Astrocyte (in vitro differentiated cells and primary cell): Measurements from ENCODE around the gene ITGA2. TPM values are rescaled to one million over a fixed set of nuclear protein-coding genes. Genes with fewer than 3 reads are reported as not detected.

Experiments used
- DNase-seq: peaks from one replicate; pipeline ENCODE4 v3.0.0-alpha.2; 2010; ENCODE audit warnings: low read depth
- FAIRE-seq: peaks from 2 replicates; lab custom pipeline; 2011; peaks lifted over from hg19 to GRCh38; lab: Jason Lieb, UNC
- H2AFZ ChIP-seq: 2 replicates; pipeline ENCODE4 v1.6.0; 2012; ENCODE audit warnings: low read depth, low read length, inconsistent platforms
- H3K27ac ChIP-seq: 2 replicates; pipeline ENCODE4 v1.5.1; 2011; ENCODE audit warnings: low read depth, low read length, inconsistent platforms
- H3K27me3 ChIP-seq: 2 replicates; pipeline ENCODE4 v1.6.0; 2011; ENCODE audit warnings: low read length, inconsistent platforms; ENCODE audit not compliant: insufficient read depth
- H3K36me3 ChIP-seq: 2 replicates; pipeline ENCODE4 v1.5.1; 2011; ENCODE audit warnings: low read length, inconsistent platforms; ENCODE audit not compliant: insufficient read depth
- H3K4me1 ChIP-seq: 2 replicates; pipeline ENCODE4 v1.5.1; 2011; ENCODE audit warnings: low read length, inconsistent platforms; ENCODE audit not compliant: insufficient read depth
- H3K4me2 ChIP-seq: 2 replicates; pipeline ENCODE4 v1.6.0; 2012; ENCODE audit warnings: low read length, inconsistent platforms
- H3K4me3 ChIP-seq: 2 replicates; pipeline ENCODE4 v1.5.1; 2011; ENCODE audit warnings: low read depth, mild to moderate bottlenecking, low read length, inconsistent platforms; ENCODE audit not compliant: insufficient read depth
- H3K79me2 ChIP-seq: 2 replicates; pipeline ENCODE4 v1.6.0; 2012; ENCODE audit warnings: mild to moderate bottlenecking, low read length, inconsistent platforms; ENCODE audit not compliant: insufficient read depth
- H3K9ac ChIP-seq: 2 replicates; pipeline ENCODE4 v1.6.0; 2012; ENCODE audit warnings: mild to moderate bottlenecking, low read length, inconsistent platforms
- H3K9me3 ChIP-seq: 2 replicates; pipeline ENCODE4 v1.5.1; 2012; ENCODE audit warnings: low read depth, mild to moderate bottlenecking, low read length, inconsistent platforms; ENCODE audit not compliant: insufficient read depth
- H4K20me1 ChIP-seq: 2 replicates; pipeline ENCODE4 v1.6.0; 2012; ENCODE audit warnings: low read length, inconsistent platforms; ENCODE audit not compliant: insufficient read depth
- H3K27ac Mint-ChIP-seq: one replicate; pipeline ENCODE4 v1.8.0; 2021; ENCODE audit warnings: mild to moderate bottlenecking, mixed read lengths; ENCODE audit not compliant: unreplicated experiment
- H3K27me3 Mint-ChIP-seq: one replicate; pipeline ENCODE4 v1.8.0; 2021; ENCODE audit warnings: low read depth, mixed read lengths; ENCODE audit not compliant: unreplicated experiment
- H3K36me3 Mint-ChIP-seq: one replicate; pipeline ENCODE4 v1.8.0; 2021; ENCODE audit warnings: low read depth, mixed read lengths; ENCODE audit not compliant: unreplicated experiment
- H3K4me1 Mint-ChIP-seq: one replicate; pipeline ENCODE4 v1.8.0; 2021; ENCODE audit warnings: low read depth, mixed read lengths; ENCODE audit not compliant: unreplicated experiment
- H3K4me3 Mint-ChIP-seq: one replicate; pipeline ENCODE4 v1.8.0; 2021; ENCODE audit warnings: mild to moderate bottlenecking, moderate library complexity, mixed read lengths; ENCODE audit not compliant: unreplicated experiment
- H3K9me3 Mint-ChIP-seq: one replicate; pipeline ENCODE4 v1.8.0; 2021; ENCODE audit warnings: mild to moderate bottlenecking, mixed read lengths; ENCODE audit not compliant: unreplicated experiment
- EZH2 ChIP-seq: IDR thresholded peaks from 2 replicates; pipeline ENCODE4 v1.6.1; 2012; ENCODE audit warnings: mild to moderate bottlenecking, low read length, inconsistent platforms; ENCODE audit not compliant: insufficient read depth
- total RNA-seq: library from RNA; stranded (reverse); gene quantifications from 2 replicates; pipeline ENCODE4 v1.2.1, GENCODE V29; 2021
- TF ChIP-seq, protein P1 (sequence below): IDR thresholded peaks from 2 replicates; pipeline ENCODE4 v1.5.1; 2011; ENCODE audit warnings: low read depth, mild to moderate bottlenecking, inconsistent platforms, low read length, moderate library complexity; ENCODE audit not compliant: insufficient read depth

ITGA2 gene
- total RNA-seq, 1 donor from 2014 or later: 35.9 TPM

DNA sequence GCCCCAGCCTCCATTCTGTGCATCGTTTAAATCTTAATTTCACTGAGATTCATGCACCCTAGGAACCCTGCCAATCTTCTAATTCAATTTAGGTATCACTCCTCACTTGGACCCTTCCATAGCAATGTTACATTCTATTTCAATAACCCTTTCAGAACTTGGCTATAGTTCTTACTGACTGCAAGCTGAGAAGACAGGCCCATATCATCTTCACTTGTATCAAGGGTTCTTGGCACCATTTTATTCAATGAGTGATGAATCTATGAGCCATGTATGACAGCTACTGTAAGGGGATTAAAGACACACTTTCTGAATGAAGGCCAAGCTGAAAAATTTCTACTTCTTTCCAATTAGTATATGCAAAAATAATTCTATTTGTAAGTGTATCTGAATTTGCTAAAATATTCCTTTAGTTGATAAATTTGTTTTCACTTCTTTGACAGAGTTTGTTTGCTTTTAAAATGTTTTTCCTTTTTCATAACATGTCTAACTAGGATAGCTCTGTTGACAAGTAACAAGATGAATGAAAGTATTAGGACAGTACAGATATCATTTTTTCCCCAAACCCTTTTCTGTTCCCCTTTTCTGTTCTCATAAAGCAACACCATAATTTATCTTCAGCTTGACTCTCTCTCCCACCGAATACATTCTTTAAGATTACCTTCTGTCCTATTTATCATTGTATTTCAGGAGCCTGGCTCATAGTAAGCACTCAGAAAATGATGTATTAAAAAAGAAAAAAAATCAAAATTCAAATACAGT, 9.6 kb downstream of the ITGA2 start:
- no peaks in the 10 kb centered on the region for H3K27me3 Mint-ChIP-seq
- Histone ChIP-seq H3K9me3 (no peaks in the 10 kb centered on the region), H3K79me2 (peaks cover 54% of the 10 kb centered on the region), H3K4me3 (no peak overlapping the region), H4K20me1 (peaks cover 12% of the 10 kb centered on the region), H3K4me2 (no peak overlapping the region), H3K9ac (no peak overlapping the region), H3K4me1 (peaks cover 4% of the 10 kb centered on the region), H2AFZ (no peak overlapping the region), H3K27ac (no peak overlapping the region), H3K36me3 (peaks cover 1% of the 10 kb centered on the region), H3K27me3 (no peaks in the 10 kb centered on the region)
- FAIRE-seq (no peak), DNase-seq (no peak)
- H3K36me3 Mint-ChIP-seq: peaks cover 3% of the 10 kb centered on the region
- no peak for TF ChIP-seq EZH2
- TF ChIP-seq, protein P1, sequence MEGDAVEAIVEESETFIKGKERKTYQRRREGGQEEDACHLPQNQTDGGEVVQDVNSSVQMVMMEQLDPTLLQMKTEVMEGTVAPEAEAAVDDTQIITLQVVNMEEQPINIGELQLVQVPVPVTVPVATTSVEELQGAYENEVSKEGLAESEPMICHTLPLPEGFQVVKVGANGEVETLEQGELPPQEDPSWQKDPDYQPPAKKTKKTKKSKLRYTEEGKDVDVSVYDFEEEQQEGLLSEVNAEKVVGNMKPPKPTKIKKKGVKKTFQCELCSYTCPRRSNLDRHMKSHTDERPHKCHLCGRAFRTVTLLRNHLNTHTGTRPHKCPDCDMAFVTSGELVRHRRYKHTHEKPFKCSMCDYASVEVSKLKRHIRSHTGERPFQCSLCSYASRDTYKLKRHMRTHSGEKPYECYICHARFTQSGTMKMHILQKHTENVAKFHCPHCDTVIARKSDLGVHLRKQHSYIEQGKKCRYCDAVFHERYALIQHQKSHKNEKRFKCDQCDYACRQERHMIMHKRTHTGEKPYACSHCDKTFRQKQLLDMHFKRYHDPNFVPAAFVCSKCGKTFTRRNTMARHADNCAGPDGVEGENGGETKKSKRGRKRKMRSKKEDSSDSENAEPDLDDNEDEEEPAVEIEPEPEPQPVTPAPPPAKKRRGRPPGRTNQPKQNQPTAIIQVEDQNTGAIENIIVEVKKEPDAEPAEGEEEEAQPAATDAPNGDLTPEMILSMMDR: no peak
- H3K9me3 Mint-ChIP-seq: no peaks in the 10 kb centered on the region
- peak overlapping the region; percentile 75 for H3K27ac Mint-ChIP-seq
- H3K4me3 Mint-ChIP-seq: no peak overlapping the region
- peaks cover 5% of the 10 kb centered on the region for H3K4me1 Mint-ChIP-seq

DNA sequence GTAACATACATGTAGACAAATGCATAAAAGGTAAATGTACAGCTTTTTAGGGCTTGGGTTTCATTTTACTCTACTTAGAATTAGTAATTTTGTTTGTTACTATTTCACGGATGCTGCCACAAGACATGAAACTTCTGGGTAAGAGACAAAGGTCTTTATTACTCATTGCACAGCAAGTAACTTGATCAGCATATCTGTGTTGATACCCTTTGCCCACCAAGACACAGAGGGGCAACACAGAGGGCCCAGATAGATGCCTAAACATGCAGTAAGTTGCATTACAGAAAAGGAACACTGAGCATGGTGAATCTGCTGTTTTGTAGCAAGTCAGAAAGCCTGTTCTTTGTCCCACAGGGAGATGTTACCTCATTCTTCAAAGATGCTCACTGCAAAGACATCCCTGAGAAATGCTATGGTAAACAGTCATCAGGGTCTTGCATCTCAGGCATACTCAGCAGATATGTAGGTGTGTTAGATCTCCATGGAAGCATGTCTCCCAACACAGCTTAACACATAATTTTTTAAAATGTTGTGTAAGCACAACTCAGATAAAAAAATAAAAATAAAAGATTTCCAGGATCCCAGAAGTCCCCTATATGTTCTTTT, 10.3 kb downstream of the ITGA2 start:
- DNase-seq: no peak

More for the DNA sequence above, 10.3 kb downstream of the ITGA2 start:
- H3K4me2 ChIP-seq: no peak overlapping the region
- Mint-ChIP-seq H3K27ac (peak overlapping the region; percentile 47), H3K4me1 (peaks cover 5% of the 10 kb centered on the region), H3K4me3 (no peak overlapping the region), H3K9me3 (no peaks in the 10 kb centered on the region), H3K27me3 (no peaks in the 10 kb centered on the region), H3K36me3 (peaks cover 3% of the 10 kb centered on the region)
- H3K27me3 ChIP-seq: no peaks in the 10 kb centered on the region
- H3K9ac ChIP-seq: no peak overlapping the region
- H3K4me1 ChIP-seq: peaks cover 11% of the 10 kb centered on the region
- peak; percentile 52 for FAIRE-seq
- no peak overlapping the region for H2AFZ ChIP-seq
- TF ChIP-seq, protein P1: no peak
- TF ChIP-seq EZH2: no peak
- peaks cover 47% of the 10 kb centered on the region for H3K79me2 ChIP-seq
- H4K20me1 ChIP-seq: peaks cover 12% of the 10 kb centered on the region
- H3K27ac ChIP-seq: no peak overlapping the region
- no peak overlapping the region for H3K4me3 ChIP-seq
- H3K36me3 ChIP-seq: no peaks in the 10 kb centered on the region
- no peaks in the 10 kb centered on the region for H3K9me3 ChIP-seq
